ENCODE measurements around the gene ALKAL2.
A peak's percentile ranks its signal among the peaks of the same experiment; 100 is the strongest.

DNA sequence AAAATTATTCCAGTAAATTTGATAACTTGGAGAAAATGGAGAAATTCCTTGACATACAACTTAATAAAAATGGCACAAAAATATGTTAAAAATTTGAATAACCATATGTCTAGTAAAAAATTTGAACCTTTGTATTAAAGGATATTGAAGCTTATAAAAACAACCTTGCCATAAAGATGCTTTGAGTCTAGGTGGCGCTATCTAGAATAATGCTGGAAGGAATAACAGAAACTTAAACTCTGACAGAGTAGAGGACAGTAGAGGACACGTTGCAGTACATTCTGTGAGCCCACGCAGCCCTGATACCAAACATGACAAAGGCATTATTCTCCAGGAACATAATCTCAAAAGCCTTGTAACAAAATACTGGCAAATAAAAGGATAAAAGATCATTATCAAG, 44.7 kb upstream of the ALKAL2 start:
- TF ChIP-seq CTCF (IDR thresholded peaks at IDR 0.05) (peak in 1 of 4 donors; percentile 26), POLR2A (IDR thresholded peaks at IDR 0.05) (no peak)
